Pancreas (tissue), 10 donors: ENCODE results near the gene MYO9A. TPM values are rescaled to one million over a fixed set of nuclear protein-coding genes. Genes with fewer than 3 reads are reported as not detected.

Experiments
- ATAC-seq, 4 donors: fragments of 200-7000 bp; cut with Tn5 transposase; one replicate each; pipeline versions ENCODE4 v1.8.0 to v1.9.1; 2020; ENCODE audit warnings: mild to moderate bottlenecking in 4 of 4, moderate library complexity in 4 of 4
- DNase-seq, 6 donors: peaks; one replicate each; pipeline ENCODE4 v3.0.0-alpha.2; 2020
- FAIRE-seq: peaks from 2 replicates; lab custom pipeline; 2012; peaks lifted over from hg19 to GRCh38; lab: Jason Lieb, UNC
- H3K27ac ChIP-seq, 4 donors: fragments of 200-600 bp; sonication (generic); 1 replicate in 3 of 4; 2 replicates in 1 of 4; pipeline versions ENCODE4 v1.5.0 to v1.8.0; 2020
- H3K27me3 ChIP-seq, 4 donors: fragments of 200-600 bp; one replicate each; pipeline ENCODE4 v1.8.0; 2021
- H3K36me3 ChIP-seq, 3 donors: fragments of 200-600 bp; sonication (generic) in 1 of 3; one replicate each; pipeline versions ENCODE4 v1.5.0 to v1.8.0; 2020 to 2021
- H3K4me1 ChIP-seq, 3 donors: fragments of 200-600 bp; one replicate each; pipeline ENCODE4 v1.8.0; 2021
- H3K4me3 ChIP-seq, 4 donors: fragments of 200-600 bp; sonication (generic) in 2 of 4; one replicate each; pipeline versions ENCODE4 v1.5.0 to v1.8.0; 2020 to 2021
- H3K9me3 ChIP-seq, 4 donors: fragments of 200-600 bp; one replicate each; pipeline ENCODE4 v1.8.0; 2021
- WGBS, 2 donors: extraction: QIAGEN DNeasy Blood & Tissue Kit; methylation state at CpG; one replicate each; pipeline ENCODE4 v1.1.7; 2013; 5-methylcytosine and 5-hydroxymethylcytosine counted together
- intact Hi-C, 3 donors: fragments of 100-400 bp; cut with DNase I; formaldehyde crosslinking; loops; one replicate each; pipeline versions ENCODE4 v1.11.1 to v1.14.2; 2022
- polyA plus RNA-seq, 2 donors: library from polyadenylated mRNA; stranded (reverse); fragments of 200-250 nt; gene quantifications; one replicate each; pipeline ENCODE4 v1.2.3, GENCODE V29; 2013
- total RNA-seq, 6 donors: library from RNA; stranded (reverse); fragmentation: NEBNext Ultra II Directional in 4 of 6; extraction: Animal tissue kit (Norgen Biotek cat#: 25700) in 4 of 6; gene quantifications; one replicate each; pipeline versions ENCODE4 v1.2.1 to v1.2.4, GENCODE V29; 2021 to 2023
- TF ChIP-seq, protein P1 (sequence below), 4 donors: fragments of 200-600 bp; sonication (generic) in 3 of 4; IDR thresholded peaks; one replicate each; pipeline versions ENCODE4 v1.5.0 to v1.8.0; 2021; ENCODE audit warnings: antibody characterized with exemption in 4 of 4
- donor health status: healthy with polysubstance abuse.
- donor health status: DM: no; HTN: no; CAD: no; lungs with moderate emphysema.
- donor health status: DM: no; HTN: no; CAD: no.
- donor health status: control.
- donor health status: control.
- donor health status: Bipolar disorder and iron deficiency.
- donor health status: DM: yes; HTN: yes; CAD: no.
- donor health status: DM: no; HTN: no; CAD: no.
- donor health status: DM: no; HTN: no; CAD: no.
- donor health status: DM: yes; HTN: yes; CAD: no.

Gene MYO9A
- total and polyA plus RNA-seq, 8 donors = 1.2 to 21.0 (median 7.8) TPM

GRCh38 chr15:71813723-71814470, 304.1 kb downstream of the MYO9A start:
- Histone ChIP-seq H3K4me1 (no peaks in the 10 kb centered on the region), H3K36me3 (no peaks in the 10 kb centered on the region), H3K27me3 (no peaks in the 10 kb centered on the region), H3K27ac (no peak overlapping the region), H3K9me3 (no peaks in the 10 kb centered on the region), H3K4me3 (no peak overlapping the region)
- TF ChIP-seq, protein P1, sequence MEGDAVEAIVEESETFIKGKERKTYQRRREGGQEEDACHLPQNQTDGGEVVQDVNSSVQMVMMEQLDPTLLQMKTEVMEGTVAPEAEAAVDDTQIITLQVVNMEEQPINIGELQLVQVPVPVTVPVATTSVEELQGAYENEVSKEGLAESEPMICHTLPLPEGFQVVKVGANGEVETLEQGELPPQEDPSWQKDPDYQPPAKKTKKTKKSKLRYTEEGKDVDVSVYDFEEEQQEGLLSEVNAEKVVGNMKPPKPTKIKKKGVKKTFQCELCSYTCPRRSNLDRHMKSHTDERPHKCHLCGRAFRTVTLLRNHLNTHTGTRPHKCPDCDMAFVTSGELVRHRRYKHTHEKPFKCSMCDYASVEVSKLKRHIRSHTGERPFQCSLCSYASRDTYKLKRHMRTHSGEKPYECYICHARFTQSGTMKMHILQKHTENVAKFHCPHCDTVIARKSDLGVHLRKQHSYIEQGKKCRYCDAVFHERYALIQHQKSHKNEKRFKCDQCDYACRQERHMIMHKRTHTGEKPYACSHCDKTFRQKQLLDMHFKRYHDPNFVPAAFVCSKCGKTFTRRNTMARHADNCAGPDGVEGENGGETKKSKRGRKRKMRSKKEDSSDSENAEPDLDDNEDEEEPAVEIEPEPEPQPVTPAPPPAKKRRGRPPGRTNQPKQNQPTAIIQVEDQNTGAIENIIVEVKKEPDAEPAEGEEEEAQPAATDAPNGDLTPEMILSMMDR (IDR thresholded peaks at IDR 0.05) = no peak
- FAIRE-seq (no peak), ATAC-seq (no peak), DNase-seq (no peak)
- intact Hi-C loops = no loop called here
- 72 to 77% methylated on average over 9 of the region's 9 CpGs for WGBS, 2 donors

DNA sequence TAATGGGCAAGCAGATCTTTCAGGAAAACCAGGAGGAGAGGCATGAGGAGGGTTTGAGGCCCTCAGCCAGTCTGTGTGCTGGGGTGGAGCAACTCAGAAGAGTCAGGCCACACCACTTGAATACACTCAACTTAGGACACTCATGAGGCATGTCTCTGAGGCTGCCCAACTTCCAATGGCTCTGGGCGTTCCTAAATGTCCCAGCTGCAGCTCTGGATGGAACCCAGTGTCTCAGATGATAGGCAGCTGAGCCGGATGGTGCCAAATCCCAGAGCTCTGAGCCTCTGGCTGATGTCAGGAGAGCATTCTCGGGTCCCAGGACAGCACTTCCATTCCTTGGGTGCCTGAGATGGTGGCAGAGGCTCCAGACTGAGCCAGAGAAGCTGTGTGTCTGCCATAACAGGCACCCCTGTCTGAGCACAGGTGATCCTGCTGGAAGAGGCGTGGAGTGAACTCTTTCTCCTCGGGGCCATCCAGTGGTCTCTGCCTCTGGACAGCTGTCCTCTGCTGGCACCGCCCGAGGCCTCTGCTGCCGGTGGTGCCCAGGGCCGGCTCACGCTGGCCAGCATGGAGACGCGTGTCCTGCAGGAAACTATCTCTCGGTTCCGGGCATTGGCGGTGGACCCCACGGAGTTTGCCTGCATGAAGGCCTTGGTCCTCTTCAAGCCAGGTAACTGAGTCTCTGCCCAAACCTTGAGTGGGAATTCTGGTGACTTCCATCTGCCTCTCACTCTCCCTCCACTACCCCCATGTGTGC, 304.8 kb downstream of the MYO9A start:
- Histone ChIP-seq H3K4me1 (no peaks in the 10 kb centered on the region), H3K27me3 (no peaks in the 10 kb centered on the region), H3K4me3 (no peak overlapping the region), H3K9me3 (no peaks in the 10 kb centered on the region), H3K36me3 (no peaks in the 10 kb centered on the region), H3K27ac (no peak overlapping the region)
- TF ChIP-seq, protein P1 (IDR thresholded peaks at IDR 0.05) = no peak
- no peak for ATAC-seq
- peak in 1 of 6 donors; percentile 43 for DNase-seq
- intact Hi-C loops = no loop called here
- FAIRE-seq = no peak
- WGBS, 2 donors = 80 to 85% methylated on average over 16 of the region's 16 CpGs

GRCh38 chr15:71811752-71812735, 305.9 kb downstream of the MYO9A start:
- DNase-seq (peak in 2 of 6 donors; percentile 55 to 70), ATAC-seq (no peak), FAIRE-seq (no peak)
- Histone ChIP-seq H3K4me1 (no peaks in the 10 kb centered on the region), H3K27me3 (no peaks in the 10 kb centered on the region), H3K9me3 (no peaks in the 10 kb centered on the region), H3K36me3 (no peaks in the 10 kb centered on the region), H3K4me3 (no peak overlapping the region), H3K27ac (no peak overlapping the region)
- 71 to 81% methylated on average over 35 to 38 of the region's 38 CpGs for WGBS, 2 donors
- intact Hi-C loops = no loop called here
- TF ChIP-seq, protein P1 (IDR thresholded peaks at IDR 0.05) = no peak

GRCh38 chr15:71811036-71811736, 306.8 kb downstream of the MYO9A start:
- Histone ChIP-seq H3K9me3 (no peaks in the 10 kb centered on the region), H3K27me3 (no peaks in the 10 kb centered on the region), H3K27ac (no peak overlapping the region), H3K36me3 (no peaks in the 10 kb centered on the region), H3K4me3 (no peak overlapping the region), H3K4me1 (no peaks in the 10 kb centered on the region)
- TF ChIP-seq, protein P1 (IDR thresholded peaks at IDR 0.05) = no peak
- intact Hi-C loops = no loop called here
- ATAC-seq (no peak), FAIRE-seq (no peak), DNase-seq (peak in 1 of 6 donors; percentile 56)
- 74 to 77% methylated on average over 24 to 27 of the region's 27 CpGs for WGBS, 2 donors
